A549 (cell line): ENCODE results near the gene COX7A2. TPM values are rescaled to one million over a fixed set of nuclear protein-coding genes. Genes with fewer than 3 reads are reported as not detected.

Source experiments
- ATAC-seq, 2 experiments: fragments of 200-7000 bp in 1 of 2; fragments of >200 bp in 1 of 2; cut with Nextera tagmentation in 1 of 2; cut with Tn5 transposase in 1 of 2; 3 replicates each; pipeline versions ENCODE4 v1.8.0 to v1.9.1; 2018 to 2020; ENCODE audit warnings: mild to moderate bottlenecking in 1 of 2, moderate library complexity in 1 of 2
- CTCF ChIA-PET: fragments of 300-600 bp; sonication (Branson Sonifier 250); formaldehyde crosslinking; extraction: SDS; loops from one replicate; lab custom pipeline; 2021; ENCODE audit warnings: antibody characterized with exemption, inconsistent platforms; lab: Yijun Ruan, JAX
- POLR2A ChIA-PET: fragments of 350-600 bp; formaldehyde crosslinking; extraction: SDS; loops from one replicate; lab custom pipeline; 2021; ENCODE audit warnings: antibody characterized with exemption, inconsistent platforms; lab: Yijun Ruan, JAX
- DNase-seq, 2 experiments: peaks; one replicate each; pipeline versions ENCODE4 v3.0.0 to v3.0.0-alpha.2; 2011 to 2016; ENCODE audit warnings: low read depth in 1 of 2, low spot score in 1 of 2
- FAIRE-seq: peaks from 2 replicates; lab custom pipeline; 2011; peaks lifted over from hg19 to GRCh38; lab: Jason Lieb, UNC
- H3K27ac ChIP-seq, 2 experiments: fragments of >200 bp; sonication (Bioruptor Twin); formaldehyde crosslinking; 3 replicates each; pipeline ENCODE4 v1.5.1; 2016 to 2017
- H3K4me1 ChIP-seq: fragments of >200 bp; sonication (Bioruptor Twin); formaldehyde crosslinking; 3 replicates; pipeline ENCODE4 v1.6.1; 2016
- H3K4me2 ChIP-seq: fragments of >200 bp; sonication (Bioruptor Twin); formaldehyde crosslinking; 3 replicates; pipeline ENCODE4 v1.6.1; 2016
- H3K4me3 ChIP-seq: fragments of >200 bp; sonication (Bioruptor Twin); formaldehyde crosslinking; 3 replicates; pipeline ENCODE4 v1.5.1; 2016
- H3K9me3 ChIP-seq: fragments of >200 bp; sonication (Bioruptor Twin); formaldehyde crosslinking; 3 replicates; pipeline ENCODE4 v1.6.1; 2016
- CHD2 ChIP-seq: fragments of 150-350 bp; IDR thresholded peaks from 2 replicates; pipeline ENCODE4 v1.6.1; 2014; ENCODE audit warnings: low read length; ENCODE audit not compliant: partially characterized antibody
- EHMT2 ChIP-seq: fragments of 200-600 bp; sonication (generic); IDR thresholded peaks from 2 replicates; pipeline ENCODE4 v1.6.1; 2016; ENCODE audit warnings: antibody characterized with exemption, low read depth, mild to moderate bottlenecking, moderate library complexity
- EP300 ChIP-seq, 2 experiments: fragments of >200 bp; sonication (Bioruptor Twin); formaldehyde crosslinking; IDR thresholded peaks; 2 replicates in 1 of 2; 3 replicates in 1 of 2; pipeline ENCODE4 v1.6.1; 2016 to 2017
- FOXS1 ChIP-seq: fragments of 250-450 bp; sonication (Bioruptor Pico); IDR thresholded peaks from 2 replicates; pipeline ENCODE4 v1.5.0; 2020; ENCODE audit warnings: mild to moderate bottlenecking, moderate library complexity
- HDAC2 ChIP-seq: fragments of 200-600 bp; sonication (generic); IDR thresholded peaks from 2 replicates; pipeline ENCODE4 v1.6.1; 2016
- HOXB13 ChIP-seq: fragments of 250-450 bp; sonication (Bioruptor Pico); IDR thresholded peaks from 2 replicates; pipeline ENCODE4 v1.5.0; 2020; ENCODE audit warnings: low read depth, mild to moderate bottlenecking, moderate library complexity
- JUNB ChIP-seq: fragments of >200 bp; sonication (Bioruptor Twin); formaldehyde crosslinking; IDR thresholded peaks from 2 replicates; pipeline ENCODE4 v1.6.1; 2016
- MAZ ChIP-seq: fragments of 150-350 bp; IDR thresholded peaks from 2 replicates; pipeline ENCODE4 v1.6.1; 2014; ENCODE audit warnings: antibody characterized with exemption, low read depth, low read length, borderline replicate concordance
- NFE2L2 ChIP-seq: fragments of 150-350 bp; conservative IDR thresholded peaks from 2 replicates; pipeline ENCODE4 v1.6.1; 2014; ENCODE audit warnings: low read length
- NR3C1 ChIP-seq: fragments of >200 bp; sonication (Bioruptor Twin); formaldehyde crosslinking; IDR thresholded peaks from 3 replicates; pipeline ENCODE4 v1.6.1; 2017
- PHF8 ChIP-seq: fragments of 200-600 bp; sonication (generic); IDR thresholded peaks from 2 replicates; pipeline ENCODE4 v1.6.1; 2016; ENCODE audit warnings: low read depth, mild to moderate bottlenecking, antibody characterized with exemption, moderate library complexity, borderline replicate concordance
- RAD21 ChIP-seq, 2 experiments: fragments of >200 bp in 1 of 2; sonication (Bioruptor Twin) in 1 of 2; formaldehyde crosslinking in 1 of 2; IDR thresholded peaks in 1 of 2; conservative IDR thresholded peaks in 1 of 2; 2 replicates in 1 of 2; 3 replicates in 1 of 2; pipeline ENCODE4 v1.6.1; 2012 to 2018; ENCODE audit warnings: inconsistent platforms in 1 of 2
- SMC3 ChIP-seq: fragments of >200 bp; sonication (Bioruptor Twin); formaldehyde crosslinking; IDR thresholded peaks from 3 replicates; pipeline ENCODE4 v1.6.1; 2018; ENCODE audit warnings: inconsistent platforms
- SREBF2 ChIP-seq: fragments of 450-650 bp; IDR thresholded peaks from 2 replicates; pipeline ENCODE4 v1.6.1; 2014; ENCODE audit warnings: mild to moderate bottlenecking, moderate library complexity
- TFCP2L1 ChIP-seq: fragments of 250-450 bp; sonication (Bioruptor Pico); IDR thresholded peaks from 2 replicates; pipeline ENCODE4 v1.5.0; 2021; ENCODE audit warnings: mild to moderate bottlenecking
- TP53 ChIP-seq: fragments of 250-450 bp; sonication (Bioruptor Pico); IDR thresholded peaks from 2 replicates; pipeline ENCODE4 v1.5.0; 2021; ENCODE audit warnings: mild to moderate bottlenecking, moderate library complexity
- ZC3H11A ChIP-seq: fragments of 450-650 bp; IDR thresholded peaks from 2 replicates; pipeline ENCODE4 v1.6.1; 2014; ENCODE audit warnings: antibody characterized with exemption, mild to moderate bottlenecking
- ZNF302 ChIP-seq: fragments of 250-450 bp; sonication (Bioruptor Pico); IDR thresholded peaks from 2 replicates; pipeline ENCODE4 v1.9.0; 2021; ENCODE audit warnings: inconsistent platforms, mild to moderate bottlenecking, moderate library complexity
- WGBS: methylation state at CpG from one replicate; pipeline ENCODE4 v1.1.6; 2017; ENCODE audit errors: missing lambda C conversion rate; 5-methylcytosine and 5-hydroxymethylcytosine counted together
- polyA plus RNA-seq, 4 experiments: library from polyadenylated mRNA; depleted of rRNA in 3 of 4; stranded (reverse); fragments of >200 nt; fragmentation: RNase III in 1 of 4; extraction: RNeasy Plus Mini Kit Qiagen cat#74134 plus additional on column Dnase treatment in 1 of 4; gene quantifications; 2 replicates in 3 of 4; 3 replicates in 1 of 4; pipeline ENCODE4 v1.2.3, GENCODE V29; 2011 to 2017
- TF ChIP-seq, protein P1 (sequence below): IDR thresholded peaks from 2 replicates; pipeline ENCODE4 v1.6.1; 2012
- TF ChIP-seq, protein P2 (sequence below): fragments of 200-600 bp; sonication (generic); IDR thresholded peaks from 2 replicates; pipeline ENCODE4 v1.6.1; 2016; ENCODE audit warnings: antibody characterized with exemption, mild to moderate bottlenecking, moderate library complexity
- TF ChIP-seq, protein P3 (sequence below): fragments of >200 bp; sonication (Bioruptor Twin); formaldehyde crosslinking; IDR thresholded peaks from 3 replicates; pipeline ENCODE4 v1.5.1; 2016
- TF ChIP-seq, protein P4 (sequence below): fragments of 250-450 bp; sonication (Bioruptor Pico); IDR thresholded peaks from 2 replicates; pipeline ENCODE4 v1.5.0; 2021; ENCODE audit warnings: mild to moderate bottlenecking, moderate library complexity, borderline replicate concordance

COX7A2 gene
- polyA plus RNA-seq, 2 of the 4 experiments (the other 2 are of a cell fraction) = 271 to 464 TPM

GRCh38 chr6:75204959-75205775, 38.4 kb downstream of the COX7A2 start:
- DNase-seq (peak; percentile 22 to 35), ATAC-seq (peak; percentile 24 to 53), FAIRE-seq (no peak)
- ChIA-PET CTCF (interaction anchor here (0.6 to 10.4 kb wide), 13 partner anchors 15 to 1472 kb away, joined by 3 to 84 read pairs (median 4); no protein-coding TSS in a partner anchor), POLR2A (interaction anchor here (2.0 kb wide), 1 partner anchor 796 kb away, joined by 4 read pairs; no protein-coding TSS in a partner anchor)
- Histone ChIP-seq H3K9me3 (no peaks in the 10 kb centered on the region), H3K4me1 (peaks cover 8% of the 10 kb centered on the region; the same call in 2 of the 3 replicates), H3K27ac (peak overlapping the region; percentile 60 to 83), H3K4me2 (peak overlapping the region; percentile 96), H3K4me3 (peak overlapping the region; percentile 56)
- TF ChIP-seq TP53 (CRISPR knock-in tag) (no peak), CHD2 (no peak), RAD21 (conservative IDR thresholded peaks at IDR 0.05 in 1 of 2, IDR thresholded peaks at IDR 0.05 in 1 of 2) (no peak), EHMT2 (no peak), HDAC2 (no peak), HOXB13 (no peak), PHF8 (no peak), NFE2L2 (no peak), FOXS1 (CRISPR knock-in tag) (no peak), JUNB (no peak), ZC3H11A (no peak), EP300 (IDR thresholded peaks at IDR 0.05) (no peak)
- TF ChIP-seq, protein P1, sequence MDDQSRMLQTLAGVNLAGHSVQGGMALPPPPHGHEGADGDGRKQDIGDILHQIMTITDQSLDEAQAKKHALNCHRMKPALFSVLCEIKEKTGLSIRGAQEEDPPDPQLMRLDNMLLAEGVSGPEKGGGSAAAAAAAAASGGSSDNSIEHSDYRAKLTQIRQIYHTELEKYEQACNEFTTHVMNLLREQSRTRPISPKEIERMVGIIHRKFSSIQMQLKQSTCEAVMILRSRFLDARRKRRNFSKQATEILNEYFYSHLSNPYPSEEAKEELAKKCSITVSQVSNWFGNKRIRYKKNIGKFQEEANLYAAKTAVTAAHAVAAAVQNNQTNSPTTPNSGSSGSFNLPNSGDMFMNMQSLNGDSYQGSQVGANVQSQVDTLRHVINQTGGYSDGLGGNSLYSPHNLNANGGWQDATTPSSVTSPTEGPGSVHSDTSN = no peak
- TF ChIP-seq, protein P2, sequence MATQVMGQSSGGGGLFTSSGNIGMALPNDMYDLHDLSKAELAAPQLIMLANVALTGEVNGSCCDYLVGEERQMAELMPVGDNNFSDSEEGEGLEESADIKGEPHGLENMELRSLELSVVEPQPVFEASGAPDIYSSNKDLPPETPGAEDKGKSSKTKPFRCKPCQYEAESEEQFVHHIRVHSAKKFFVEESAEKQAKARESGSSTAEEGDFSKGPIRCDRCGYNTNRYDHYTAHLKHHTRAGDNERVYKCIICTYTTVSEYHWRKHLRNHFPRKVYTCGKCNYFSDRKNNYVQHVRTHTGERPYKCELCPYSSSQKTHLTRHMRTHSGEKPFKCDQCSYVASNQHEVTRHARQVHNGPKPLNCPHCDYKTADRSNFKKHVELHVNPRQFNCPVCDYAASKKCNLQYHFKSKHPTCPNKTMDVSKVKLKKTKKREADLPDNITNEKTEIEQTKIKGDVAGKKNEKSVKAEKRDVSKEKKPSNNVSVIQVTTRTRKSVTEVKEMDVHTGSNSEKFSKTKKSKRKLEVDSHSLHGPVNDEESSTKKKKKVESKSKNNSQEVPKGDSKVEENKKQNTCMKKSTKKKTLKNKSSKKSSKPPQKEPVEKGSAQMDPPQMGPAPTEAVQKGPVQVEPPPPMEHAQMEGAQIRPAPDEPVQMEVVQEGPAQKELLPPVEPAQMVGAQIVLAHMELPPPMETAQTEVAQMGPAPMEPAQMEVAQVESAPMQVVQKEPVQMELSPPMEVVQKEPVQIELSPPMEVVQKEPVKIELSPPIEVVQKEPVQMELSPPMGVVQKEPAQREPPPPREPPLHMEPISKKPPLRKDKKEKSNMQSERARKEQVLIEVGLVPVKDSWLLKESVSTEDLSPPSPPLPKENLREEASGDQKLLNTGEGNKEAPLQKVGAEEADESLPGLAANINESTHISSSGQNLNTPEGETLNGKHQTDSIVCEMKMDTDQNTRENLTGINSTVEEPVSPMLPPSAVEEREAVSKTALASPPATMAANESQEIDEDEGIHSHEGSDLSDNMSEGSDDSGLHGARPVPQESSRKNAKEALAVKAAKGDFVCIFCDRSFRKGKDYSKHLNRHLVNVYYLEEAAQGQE = no peak
- TF ChIP-seq, protein P3, sequence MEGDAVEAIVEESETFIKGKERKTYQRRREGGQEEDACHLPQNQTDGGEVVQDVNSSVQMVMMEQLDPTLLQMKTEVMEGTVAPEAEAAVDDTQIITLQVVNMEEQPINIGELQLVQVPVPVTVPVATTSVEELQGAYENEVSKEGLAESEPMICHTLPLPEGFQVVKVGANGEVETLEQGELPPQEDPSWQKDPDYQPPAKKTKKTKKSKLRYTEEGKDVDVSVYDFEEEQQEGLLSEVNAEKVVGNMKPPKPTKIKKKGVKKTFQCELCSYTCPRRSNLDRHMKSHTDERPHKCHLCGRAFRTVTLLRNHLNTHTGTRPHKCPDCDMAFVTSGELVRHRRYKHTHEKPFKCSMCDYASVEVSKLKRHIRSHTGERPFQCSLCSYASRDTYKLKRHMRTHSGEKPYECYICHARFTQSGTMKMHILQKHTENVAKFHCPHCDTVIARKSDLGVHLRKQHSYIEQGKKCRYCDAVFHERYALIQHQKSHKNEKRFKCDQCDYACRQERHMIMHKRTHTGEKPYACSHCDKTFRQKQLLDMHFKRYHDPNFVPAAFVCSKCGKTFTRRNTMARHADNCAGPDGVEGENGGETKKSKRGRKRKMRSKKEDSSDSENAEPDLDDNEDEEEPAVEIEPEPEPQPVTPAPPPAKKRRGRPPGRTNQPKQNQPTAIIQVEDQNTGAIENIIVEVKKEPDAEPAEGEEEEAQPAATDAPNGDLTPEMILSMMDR = no peak
- WGBS = 3% methylated on average over 29 of the region's 47 CpGs

GRCh38 chr6:75204217-75204958, 39.2 kb downstream of the COX7A2 start:
- Histone ChIP-seq H3K4me3 (peak overlapping the region; percentile 56), H3K27ac (peak overlapping the region; percentile 60 to 83; a peak in 5 of 6 replicates), H3K9me3 (no peaks in the 10 kb centered on the region), H3K4me2 (peak overlapping the region; percentile 96), H3K4me1 (peaks cover 8% of the 10 kb centered on the region; the same call in 2 of the 3 replicates)
- FAIRE-seq (no peak), DNase-seq (peak; percentile 67 to 79), ATAC-seq (peak; percentile 7 to 51; a peak in 4 of 6 replicates)
- ChIA-PET POLR2A (interaction anchor here (0.5 to 2.0 kb wide), 2 partner anchors 537 to 795 kb away, joined by 4 to 5 read pairs; no protein-coding TSS in a partner anchor), CTCF (interaction anchor here (0.6 to 10.4 kb wide), 23 partner anchors 11 to 1349 kb away, joined by 3 to 84 read pairs (median 3); no protein-coding TSS in a partner anchor)
- WGBS = 8% methylated on average over 35 of the region's 35 CpGs
- TF ChIP-seq RAD21 (conservative IDR thresholded peaks at IDR 0.05 in 1 of 2, IDR thresholded peaks at IDR 0.05 in 1 of 2) (peak; percentile 89 to 92), SMC3 (peak; percentile 89), TFCP2L1 (no peak), CHD2 (peak; percentile 32), ZNF302 (CRISPR knock-in tag) (no peak), NR3C1 (no peak), SREBF2 (no peak), HDAC2 (no peak), MAZ (no peak)
- TF ChIP-seq, protein P4, sequence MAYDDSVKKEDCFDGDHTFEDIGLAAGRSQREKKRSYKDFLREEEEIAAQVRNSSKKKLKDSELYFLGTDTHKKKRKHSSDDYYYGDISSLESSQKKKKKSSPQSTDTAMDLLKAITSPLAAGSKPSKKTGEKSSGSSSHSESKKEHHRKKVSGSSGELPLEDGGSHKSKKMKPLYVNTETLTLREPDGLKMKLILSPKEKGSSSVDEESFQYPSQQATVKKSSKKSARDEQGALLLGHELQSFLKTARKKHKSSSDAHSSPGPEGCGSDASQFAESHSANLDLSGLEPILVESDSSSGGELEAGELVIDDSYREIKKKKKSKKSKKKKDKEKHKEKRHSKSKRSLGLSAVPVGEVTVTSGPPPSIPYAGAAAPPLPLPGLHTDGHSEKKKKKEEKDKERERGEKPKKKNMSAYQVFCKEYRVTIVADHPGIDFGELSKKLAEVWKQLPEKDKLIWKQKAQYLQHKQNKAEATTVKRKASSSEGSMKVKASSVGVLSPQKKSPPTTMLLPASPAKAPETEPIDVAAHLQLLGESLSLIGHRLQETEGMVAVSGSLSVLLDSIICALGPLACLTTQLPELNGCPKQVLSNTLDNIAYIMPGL (CRISPR knock-in tag) = no peak
- TF ChIP-seq, protein P3 = peak; percentile 66
